Measurements from ENCODE around the gene FOXN3. TPM values are rescaled to one million over a fixed set of nuclear protein-coding genes. Genes with fewer than 3 reads are reported as not detected.
"Not testable (repeated sequence)": the region's sequence is repeated elsewhere in the genome, so short reads cannot be mapped to it uniquely, and the experiment has no call there.

Gene FOXN3
- total RNA-seq, 1 donor from 2014 or later = 108 TPM

GRCh38 chr14:89252887-89253532 is 164.0 kb downstream of the FOXN3 start:
- Mint-ChIP-seq H3K4me3 (ENCODE audit: unreplicated experiment) (no peak overlapping the region), H3K4me1 (ENCODE audit: unreplicated experiment) (peaks cover 16% of the 10 kb centered on the region), H3K27me3 (ENCODE audit: unreplicated experiment) (peaks cover 5% of the 10 kb centered on the region), H3K9me3 (ENCODE audit: unreplicated experiment) (no peaks in the 10 kb centered on the region), H3K27ac (ENCODE audit: unreplicated experiment) (no peak overlapping the region), H3K36me3 (ENCODE audit: low read depth, unreplicated experiment) (peaks cover 15% of the 10 kb centered on the region)
- no peak for TF ChIP-seq CTCF (IDR thresholded peaks at IDR 0.05; ENCODE audit: unreplicated experiment)
- DNase-seq (ENCODE audit: low spot score) = no peak

DNA sequence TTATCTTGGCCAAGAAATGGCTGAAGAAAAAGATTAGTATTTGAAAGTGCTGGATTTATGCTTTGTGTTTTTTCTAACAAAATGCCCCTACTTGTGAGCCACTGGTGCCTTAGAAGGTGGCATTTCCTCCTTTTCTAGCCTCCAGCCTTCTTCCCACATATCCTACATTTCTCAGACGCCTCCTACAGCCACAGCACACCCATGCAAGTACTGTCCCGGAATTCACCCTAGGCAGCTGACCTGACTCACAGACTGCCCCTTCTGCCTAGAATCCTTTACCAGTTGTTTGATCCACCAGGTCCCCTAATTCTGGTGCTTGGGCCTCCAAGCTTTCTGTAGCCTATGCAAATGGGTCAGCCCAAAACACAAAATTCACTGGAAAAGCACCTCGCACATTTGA is 166.0 kb downstream of the FOXN3 start:
- H3K27ac Mint-ChIP-seq (ENCODE audit: unreplicated experiment) = no peak overlapping the region
- peaks cover 19% of the 10 kb centered on the region for H3K4me1 Mint-ChIP-seq (ENCODE audit: unreplicated experiment)
- no peak for DNase-seq (ENCODE audit: low spot score)
- H3K36me3 Mint-ChIP-seq (ENCODE audit: low read depth, unreplicated experiment) = peaks cover 17% of the 10 kb centered on the region
- H3K9me3 Mint-ChIP-seq (ENCODE audit: unreplicated experiment) = no peaks in the 10 kb centered on the region
- no peak for TF ChIP-seq CTCF (IDR thresholded peaks at IDR 0.05; ENCODE audit: unreplicated experiment)
- peaks cover 7% of the 10 kb centered on the region for H3K27me3 Mint-ChIP-seq (ENCODE audit: unreplicated experiment)
- no peak overlapping the region for H3K4me3 Mint-ChIP-seq (ENCODE audit: unreplicated experiment)

- not testable (repeated sequence) for DNase-seq (ENCODE audit: low spot score); H3K27me3 Mint-ChIP-seq (ENCODE audit: unreplicated experiment); H3K4me3 Mint-ChIP-seq (ENCODE audit: unreplicated experiment); H3K27ac Mint-ChIP-seq (ENCODE audit: unreplicated experiment); H3K9me3 Mint-ChIP-seq (ENCODE audit: unreplicated experiment)
- Mint-ChIP-seq H3K36me3 (ENCODE audit: low read depth, unreplicated experiment) (peaks cover 17% of the 10 kb centered on the region), H3K4me1 (ENCODE audit: unreplicated experiment) (peaks cover 19% of the 10 kb centered on the region)
Measured at GRCh38 chr14:89250655-89250975, 166.4 kb downstream of the FOXN3 start.

DNA sequence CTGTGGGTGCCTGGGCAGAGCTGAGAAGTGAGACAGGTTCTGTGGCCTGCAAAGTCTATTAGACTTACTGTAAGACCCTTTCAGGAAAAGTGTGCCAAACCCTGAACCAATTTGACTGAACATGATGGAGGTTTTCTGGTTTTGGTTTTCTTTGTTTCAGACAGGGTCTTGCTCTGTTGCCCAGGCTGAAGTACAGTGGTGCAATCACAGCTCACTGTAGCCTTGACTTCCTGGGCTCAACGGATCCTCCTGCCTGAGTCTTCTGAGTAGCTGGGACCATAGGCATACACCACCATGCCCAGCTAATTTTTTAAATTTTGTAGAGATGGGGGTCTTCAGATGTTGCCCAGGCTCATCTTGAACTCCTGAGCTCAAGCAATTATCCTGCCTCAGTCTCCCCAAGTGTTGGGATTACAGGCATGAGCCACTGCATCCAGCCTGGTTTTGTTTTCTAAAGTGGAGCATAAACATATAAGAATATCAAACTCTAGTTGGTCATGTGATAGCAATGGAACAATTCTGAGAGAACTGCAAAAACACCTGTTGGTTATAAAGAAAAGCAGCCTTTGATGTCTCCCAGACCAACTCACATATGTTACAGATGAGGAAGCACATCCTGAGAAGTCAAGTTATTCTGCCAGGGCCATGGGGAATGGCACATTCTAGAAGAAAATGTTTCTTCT is 166.9 kb downstream of the FOXN3 start:
- no peak for TF ChIP-seq CTCF (IDR thresholded peaks at IDR 0.05; ENCODE audit: unreplicated experiment)
- Mint-ChIP-seq H3K9me3 (ENCODE audit: unreplicated experiment) (no peaks in the 10 kb centered on the region), H3K27ac (ENCODE audit: unreplicated experiment) (no peak overlapping the region), H3K4me3 (ENCODE audit: unreplicated experiment) (no peak overlapping the region), H3K27me3 (ENCODE audit: unreplicated experiment) (peaks cover 7% of the 10 kb centered on the region), H3K36me3 (ENCODE audit: low read depth, unreplicated experiment) (peaks cover 17% of the 10 kb centered on the region), H3K4me1 (ENCODE audit: unreplicated experiment) (peaks cover 19% of the 10 kb centered on the region)
- DNase-seq (ENCODE audit: low spot score) = no peak

- no peak for TF ChIP-seq CTCF (IDR thresholded peaks at IDR 0.05; ENCODE audit: unreplicated experiment)
- H3K4me3 Mint-ChIP-seq (ENCODE audit: unreplicated experiment) = no peak overlapping the region
- H3K27ac Mint-ChIP-seq (ENCODE audit: unreplicated experiment) = no peak overlapping the region
- H3K27me3 Mint-ChIP-seq (ENCODE audit: unreplicated experiment) = peaks cover 5% of the 10 kb centered on the region
- peaks cover 19% of the 10 kb centered on the region for H3K4me1 Mint-ChIP-seq (ENCODE audit: unreplicated experiment)
- DNase-seq (ENCODE audit: low spot score) = no peak
- no peaks in the 10 kb centered on the region for H3K9me3 Mint-ChIP-seq (ENCODE audit: unreplicated experiment)
- H3K36me3 Mint-ChIP-seq (ENCODE audit: low read depth, unreplicated experiment) = peaks cover 10% of the 10 kb centered on the region
Measured at GRCh38 chr14:89249065-89249695, 167.9 kb downstream of the FOXN3 start.

Data from endothelial cell (in vitro differentiated cells).